PC-9 (cell line): Measurements from ENCODE around the gene NFATC1.

ENCODE experiments used
- EZH2 ChIP-seq: fragments of 200-600 bp; sonication (generic); IDR thresholded peaks from 2 replicates; pipeline ENCODE4 v1.8.0; 2017; ENCODE audit warnings: antibody characterized with exemption, low read depth
- TF ChIP-seq, protein P1 (sequence below): fragments of 200-600 bp; sonication (generic); conservative IDR thresholded peaks from 2 replicates; pipeline ENCODE4 v1.6.1; 2017; ENCODE audit warnings: mixed run types, antibody characterized with exemption, mild to moderate bottlenecking, moderate library complexity

- TF ChIP-seq, protein P1, sequence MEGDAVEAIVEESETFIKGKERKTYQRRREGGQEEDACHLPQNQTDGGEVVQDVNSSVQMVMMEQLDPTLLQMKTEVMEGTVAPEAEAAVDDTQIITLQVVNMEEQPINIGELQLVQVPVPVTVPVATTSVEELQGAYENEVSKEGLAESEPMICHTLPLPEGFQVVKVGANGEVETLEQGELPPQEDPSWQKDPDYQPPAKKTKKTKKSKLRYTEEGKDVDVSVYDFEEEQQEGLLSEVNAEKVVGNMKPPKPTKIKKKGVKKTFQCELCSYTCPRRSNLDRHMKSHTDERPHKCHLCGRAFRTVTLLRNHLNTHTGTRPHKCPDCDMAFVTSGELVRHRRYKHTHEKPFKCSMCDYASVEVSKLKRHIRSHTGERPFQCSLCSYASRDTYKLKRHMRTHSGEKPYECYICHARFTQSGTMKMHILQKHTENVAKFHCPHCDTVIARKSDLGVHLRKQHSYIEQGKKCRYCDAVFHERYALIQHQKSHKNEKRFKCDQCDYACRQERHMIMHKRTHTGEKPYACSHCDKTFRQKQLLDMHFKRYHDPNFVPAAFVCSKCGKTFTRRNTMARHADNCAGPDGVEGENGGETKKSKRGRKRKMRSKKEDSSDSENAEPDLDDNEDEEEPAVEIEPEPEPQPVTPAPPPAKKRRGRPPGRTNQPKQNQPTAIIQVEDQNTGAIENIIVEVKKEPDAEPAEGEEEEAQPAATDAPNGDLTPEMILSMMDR: no peak
- no peak for TF ChIP-seq EZH2
Measured at GRCh38 chr18:79507546-79508480, 112.1 kb downstream of the NFATC1 start.
